Measurements from ENCODE around the gene FBRS.

- TF ChIP-seq CTCF (IDR thresholded peaks at IDR 0.05) (no peak), POLR2A (IDR thresholded peaks at IDR 0.05) (no peak)
Measured at GRCh38 chr16:30664616-30665109, 6.4 kb downstream of the FBRS start.

Measured in testis (tissue), 2 donors.